HEK293T (cell line): Measurements from ENCODE around the gene ICA1.

Experiments used
- CTCF ChIA-PET: fragments of 350-600 bp; formaldehyde crosslinking; extraction: SDS; loops from one replicate; lab custom pipeline; 2021; ENCODE audit warnings: antibody characterized with exemption, inconsistent platforms; lab: Yijun Ruan, JAX
- POLR2A ChIA-PET: fragments of 350-600 bp; formaldehyde crosslinking; extraction: SDS; loops from one replicate; lab custom pipeline; 2020; ENCODE audit warnings: antibody characterized with exemption, inconsistent platforms; lab: Yijun Ruan, JAX
- DNase-seq: peaks from one replicate; pipeline ENCODE4 v3.0.0; 2012; ENCODE audit warnings: mixed read lengths; ENCODE audit errors: extremely low spot score
- ARNT ChIP-seq: fragments of 450-650 bp; IDR thresholded peaks from 2 replicates; pipeline ENCODE4 v1.6.1; 2017; ENCODE audit warnings: mild to moderate bottlenecking
- BHLHE40 ChIP-seq: fragments of 450-650 bp; IDR thresholded peaks from 2 replicates; pipeline ENCODE4 v1.6.1; 2016; ENCODE audit warnings: mild to moderate bottlenecking, moderate library complexity, borderline replicate concordance
- CTBP1 ChIP-seq: fragments of 450-650 bp; IDR thresholded peaks from 2 replicates; pipeline ENCODE4 v1.6.1; 2016; ENCODE audit warnings: borderline replicate concordance
- ELF4 ChIP-seq: fragments of 450-650 bp; IDR thresholded peaks from 2 replicates; pipeline ENCODE4 v1.6.1; 2017; ENCODE audit warnings: antibody characterized with exemption
- FOXA1 ChIP-seq: fragments of 450-650 bp; IDR thresholded peaks from 2 replicates; pipeline ENCODE4 v1.6.1; 2016; ENCODE audit warnings: mild to moderate bottlenecking
- FOXK2 ChIP-seq: fragments of 450-650 bp; IDR thresholded peaks from 2 replicates; pipeline ENCODE4 v1.6.1; 2016; ENCODE audit warnings: mild to moderate bottlenecking
- FOXM1 ChIP-seq: fragments of 450-650 bp; IDR thresholded peaks from 2 replicates; pipeline ENCODE4 v1.6.1; 2017; ENCODE audit warnings: mild to moderate bottlenecking, borderline replicate concordance
- HDGF ChIP-seq: fragments of 450-650 bp; IDR thresholded peaks from 2 replicates; pipeline ENCODE4 v1.6.1; 2017; ENCODE audit warnings: antibody characterized with exemption, borderline replicate concordance
- L3MBTL2 ChIP-seq: fragments of 450-650 bp; conservative IDR thresholded peaks from 2 replicates; pipeline ENCODE4 v1.6.1; 2016; ENCODE audit warnings: mild to moderate bottlenecking
- LEF1 ChIP-seq: fragments of 450-650 bp; IDR thresholded peaks from 2 replicates; pipeline ENCODE4 v1.6.1; 2017; ENCODE audit warnings: mild to moderate bottlenecking, borderline replicate concordance
- NFRKB ChIP-seq: fragments of 450-650 bp; IDR thresholded peaks from 2 replicates; pipeline ENCODE4 v1.6.1; 2016; ENCODE audit warnings: mild to moderate bottlenecking, moderate library complexity
- SP1 ChIP-seq: fragments of 450-650 bp; IDR thresholded peaks from 2 replicates; pipeline ENCODE4 v1.6.1; 2017
- SUZ12 ChIP-seq: fragments of 450-650 bp; IDR thresholded peaks from 2 replicates; pipeline ENCODE4 v1.6.1; 2016; ENCODE audit warnings: mild to moderate bottlenecking
- TARDBP ChIP-seq: fragments of 450-650 bp; IDR thresholded peaks from 2 replicates; pipeline ENCODE4 v1.6.1; 2016
- ZNF384 ChIP-seq: fragments of 450-650 bp; IDR thresholded peaks from 2 replicates; pipeline ENCODE4 v1.6.1; 2016
- TF ChIP-seq, protein P1 (sequence below): fragments of 450-650 bp; IDR thresholded peaks from 2 replicates; pipeline ENCODE4 v1.6.1; 2016

ICA1 gene

DNA sequence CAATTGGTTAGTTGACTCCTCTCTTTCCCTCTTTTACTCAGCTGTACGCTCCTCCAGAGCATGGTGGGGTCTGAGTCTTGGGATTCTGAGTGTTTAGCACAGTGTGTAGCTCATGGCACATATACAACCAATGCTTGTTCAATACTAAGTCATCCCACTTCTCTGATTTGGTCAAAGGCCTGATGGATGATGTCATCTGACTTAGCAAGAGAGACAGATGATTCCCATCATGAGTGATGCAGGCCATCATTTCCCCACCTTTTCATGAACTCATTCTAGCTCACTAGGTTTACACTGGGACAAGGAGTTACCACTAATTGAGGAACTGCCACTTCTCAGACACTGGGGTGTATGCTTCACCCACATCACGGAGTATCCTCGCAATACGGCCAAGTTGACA is 3.8 kb downstream of the ICA1 start:
- no peak for DNase-seq
- CTCF ChIA-PET, result no interaction called here
- POLR2A ChIA-PET, result no interaction called here
- TF ChIP-seq FOXM1 (no peak), LEF1 (no peak)

GRCh38 chr7:8255680-8256655 is 6.0 kb downstream of the ICA1 start:
- TF ChIP-seq HDGF (no peak), BHLHE40 (no peak), CTBP1 (no peak), FOXK2 (no peak), ARNT (no peak), SP1 (no peak), L3MBTL2 (no peak), SUZ12 (no peak)
- TF ChIP-seq, protein P1, sequence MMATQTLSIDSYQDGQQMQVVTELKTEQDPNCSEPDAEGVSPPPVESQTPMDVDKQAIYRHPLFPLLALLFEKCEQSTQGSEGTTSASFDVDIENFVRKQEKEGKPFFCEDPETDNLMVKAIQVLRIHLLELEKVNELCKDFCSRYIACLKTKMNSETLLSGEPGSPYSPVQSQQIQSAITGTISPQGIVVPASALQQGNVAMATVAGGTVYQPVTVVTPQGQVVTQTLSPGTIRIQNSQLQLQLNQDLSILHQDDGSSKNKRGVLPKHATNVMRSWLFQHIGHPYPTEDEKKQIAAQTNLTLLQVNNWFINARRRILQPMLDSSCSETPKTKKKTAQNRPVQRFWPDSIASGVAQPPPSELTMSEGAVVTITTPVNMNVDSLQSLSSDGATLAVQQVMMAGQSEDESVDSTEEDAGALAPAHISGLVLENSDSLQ, result no peak
- ChIA-PET CTCF (no interaction called here), POLR2A (no interaction called here)
- no peak for DNase-seq

DNA sequence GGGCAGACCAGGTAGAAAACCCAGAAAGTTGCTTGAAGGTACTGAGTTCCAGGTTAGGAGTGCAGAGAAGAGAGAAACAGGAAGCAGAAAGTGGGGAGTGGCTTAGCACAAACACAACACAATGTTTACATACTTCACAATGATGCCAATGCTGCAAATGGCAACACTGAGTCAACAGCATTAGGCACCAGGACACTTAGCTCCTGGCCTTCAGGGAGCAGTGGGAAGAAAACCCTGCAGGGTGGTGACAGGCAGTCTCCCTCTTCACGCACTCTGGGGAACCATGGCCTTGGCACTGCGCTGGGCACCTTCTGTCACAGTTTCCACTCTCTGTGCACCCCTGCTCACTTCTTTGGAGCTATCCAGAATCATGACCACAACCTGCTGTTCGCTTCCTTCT is 7.3 kb downstream of the ICA1 start:
- CTCF ChIA-PET, result no interaction called here
- no peak for DNase-seq

GRCh38 chr7:8254215-8254614 is 7.8 kb downstream of the ICA1 start:
- CTCF ChIA-PET, result no interaction called here
- TF ChIP-seq HDGF (no peak), FOXK2 (no peak), FOXA1 (no peak), ARNT (no peak), LEF1 (no peak), ELF4 (no peak), SUZ12 (no peak), BHLHE40 (no peak)
- POLR2A ChIA-PET, result no interaction called here
- no peak for DNase-seq

More for the DNA sequence above, 7.3 kb downstream of the ICA1 start:
- TF ChIP-seq, protein P1, result no peak
- POLR2A ChIA-PET, result no interaction called here

- ChIA-PET CTCF (no interaction called here), POLR2A (interaction anchor here (0.9 kb wide), 1 partner anchor 10 kb away, joined by 4 read pairs; the partner anchor contains the start of gene ICA1)
- TF ChIP-seq FOXK2 (no peak), TARDBP (no peak), L3MBTL2 (no peak), CTBP1 (no peak), SUZ12 (no peak), FOXM1 (no peak), HDGF (no peak), NFRKB (no peak), SP1 (no peak), BHLHE40 (no peak), LEF1 (no peak), ZNF384 (no peak), ARNT (no peak), ELF4 (no peak)
- TF ChIP-seq, protein P1, result no peak
- no peak for DNase-seq
These were observed 10.8 kb downstream of the ICA1 start for GRCh38 chr7:8251195-8251594.

DNA sequence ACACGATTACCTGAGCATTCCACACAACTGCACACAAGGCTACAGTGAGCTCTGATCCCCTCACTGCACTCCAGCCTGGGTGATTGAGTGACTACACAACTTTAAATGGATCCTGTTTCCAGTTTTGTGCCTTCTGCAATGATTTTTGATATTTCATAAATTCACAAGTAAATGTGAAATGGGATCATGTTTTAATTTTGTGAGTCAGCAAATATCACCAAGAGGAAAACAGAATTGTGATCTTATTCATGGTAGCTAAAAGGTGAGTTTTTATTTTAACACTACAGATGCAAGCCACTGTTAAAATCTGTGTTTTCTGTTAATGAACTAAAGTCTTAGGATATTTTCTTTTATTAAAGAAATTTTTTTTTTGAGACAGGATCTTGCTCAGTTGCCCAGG is 11.4 kb downstream of the ICA1 start:
- ChIA-PET POLR2A (no interaction called here), CTCF (no interaction called here)
- no peak for DNase-seq
- no peak for TF ChIP-seq ARNT
- no peak for TF ChIP-seq FOXK2
- TF ChIP-seq SUZ12, result no peak
- TF ChIP-seq FOXA1, result no peak
- TF ChIP-seq L3MBTL2, result no peak
- TF ChIP-seq TARDBP, result no peak
- no peak for TF ChIP-seq SP1
- TF ChIP-seq FOXM1, result no peak
- TF ChIP-seq CTBP1, result no peak
- TF ChIP-seq HDGF, result no peak
- no peak for TF ChIP-seq ELF4
- TF ChIP-seq BHLHE40, result no peak
- TF ChIP-seq LEF1, result no peak
- TF ChIP-seq NFRKB, result no peak
- TF ChIP-seq, protein P1, result no peak
- no peak for TF ChIP-seq ZNF384
